GM23248 (cell line): Measurements from ENCODE around the gene PTGER1. TPM values are rescaled to one million over a fixed set of nuclear protein-coding genes. Genes with fewer than 3 reads are reported as not detected.

Experiments
- DNase-seq: peaks from one replicate; pipeline ENCODE4 v3.0.0-alpha.2; 2015
- H2AFZ ChIP-seq: fragments of 200-600 bp; sonication (generic); 2 replicates; pipeline ENCODE4 v1.6.1; 2016; ENCODE audit warnings: antibody characterized with exemption
- H3F3A ChIP-seq: fragments of 200-600 bp; sonication (generic); 2 replicates; pipeline ENCODE4 v1.6.1; 2016; ENCODE audit warnings: mild to moderate bottlenecking, antibody characterized with exemption, mixed run types; ENCODE audit not compliant: insufficient read depth
- H3K27ac ChIP-seq: fragments of 200-600 bp; sonication (generic); 2 replicates; pipeline ENCODE4 v1.5.1; 2016; ENCODE audit warnings: mild to moderate bottlenecking
- H3K27me3 ChIP-seq: fragments of 200-600 bp; sonication (generic); replicated peaks from 2 replicates; pipeline ENCODE4 v1.6.1; 2016; ENCODE audit warnings: mild to moderate bottlenecking; ENCODE audit not compliant: insufficient read depth
- H3K36me3 ChIP-seq: fragments of 200-600 bp; sonication (generic); 2 replicates; pipeline ENCODE4 v1.6.1; 2016; ENCODE audit warnings: low read depth, mild to moderate bottlenecking
- H3K4me1 ChIP-seq: fragments of 200-600 bp; sonication (generic); 2 replicates; pipeline ENCODE4 v1.6.1; 2016; ENCODE audit warnings: mild to moderate bottlenecking; ENCODE audit not compliant: insufficient read depth
- H3K4me2 ChIP-seq: fragments of 200-600 bp; sonication (generic); one replicate; pipeline ENCODE4 v1.6.1; 2016; ENCODE audit warnings: mild to moderate bottlenecking; ENCODE audit not compliant: unreplicated experiment
- H3K4me3 ChIP-seq: fragments of 200-600 bp; sonication (generic); 2 replicates; pipeline ENCODE4 v1.5.1; 2016; ENCODE audit warnings: mild to moderate bottlenecking
- H3K79me2 ChIP-seq: fragments of 200-600 bp; sonication (generic); 2 replicates; pipeline ENCODE4 v1.6.1; 2016; ENCODE audit warnings: mild to moderate bottlenecking; ENCODE audit not compliant: insufficient read depth
- H3K9ac ChIP-seq: fragments of 200-600 bp; sonication (generic); 2 replicates; pipeline ENCODE4 v1.6.1; 2016; ENCODE audit warnings: mild to moderate bottlenecking
- H3K9me2 ChIP-seq: fragments of 200-600 bp; sonication (generic); 2 replicates; pipeline ENCODE4 v1.6.1; 2016; ENCODE audit warnings: mixed run types, mild to moderate bottlenecking, moderate library complexity; ENCODE audit not compliant: insufficient read depth
- H3K9me3 ChIP-seq: fragments of 200-600 bp; sonication (generic); one replicate; pipeline ENCODE4 v1.6.1; 2017; ENCODE audit warnings: low read depth
- H4K20me1 ChIP-seq: fragments of 200-600 bp; sonication (generic); 2 replicates; pipeline ENCODE4 v1.6.0; 2016; ENCODE audit not compliant: insufficient read depth
- EZH2 ChIP-seq: fragments of 200-600 bp; sonication (generic); IDR thresholded peaks from 2 replicates; pipeline ENCODE4 v1.6.1; 2018; ENCODE audit warnings: antibody characterized with exemption, mild to moderate bottlenecking; ENCODE audit not compliant: insufficient read depth, poor library complexity, severe bottlenecking
- WGBS, 2 experiments: methylation state at CpG; one replicate each; pipeline ENCODE4 v1.1.6; 2015 to 2017; ENCODE audit warnings: low lambda C conversion rate in 2 of 2, low coverage in 1 of 2; ENCODE audit errors: missing lambda C conversion rate in 2 of 2; 5-methylcytosine and 5-hydroxymethylcytosine counted together
- in situ Hi-C: fragments of 300-500 bp; cut with MboI; formaldehyde crosslinking; loops from 2 replicates; pipeline ENCODE4 v1.15.0; 2020
- polyA plus RNA-seq: library from polyadenylated mRNA; unstranded; fragments of >200 nt; fragmentation: Nextera tagmentation; extraction: Ambion mirVana; gene quantifications from 2 replicates; pipeline ENCODE4 v1.2.1, GENCODE V29; 2016
- small RNA-seq: library from RNA; depleted of rRNA; stranded (forward); fragments of <200 nt; gene quantifications from one replicate; pipeline ENCODE3, GENCODE V24; 2014; ENCODE audit warnings: low read depth, low replicate concordance
- total RNA-seq: library from RNA; depleted of rRNA; stranded (reverse); fragments of >200 nt; shearing (Covaris generic); gene quantifications from 2 replicates; pipeline ENCODE4 v1.2.3, GENCODE V29; 2014; rRNA removed

PTGER1 gene
- total and polyA plus RNA-seq, 2 experiments from 2014 or later = 0.22 to 0.80 TPM

DNA sequence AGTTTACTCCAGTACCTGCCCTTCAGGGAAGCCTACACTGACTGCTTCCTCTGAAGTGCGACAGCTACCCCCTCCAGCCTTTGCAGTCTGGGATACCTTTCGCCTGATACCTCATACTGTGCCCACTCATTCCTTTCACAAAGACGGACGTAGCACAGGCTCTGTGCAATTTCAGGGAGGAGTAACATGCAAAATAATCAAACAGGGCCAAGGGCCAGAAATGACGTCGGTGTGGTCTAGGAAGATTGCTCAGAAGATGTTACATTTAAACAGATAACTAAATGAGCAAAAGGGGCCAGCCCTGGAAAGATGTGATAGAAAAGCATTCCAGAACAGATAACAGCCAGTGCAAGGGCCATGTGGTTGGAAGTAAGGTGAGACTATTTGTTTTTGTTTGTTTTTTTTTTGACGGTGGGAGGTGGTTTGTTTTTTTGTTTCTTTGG lies 49.4 kb downstream of the PTGER1 start:
- no peak for TF ChIP-seq EZH2
- Histone ChIP-seq H4K20me1 (no peaks in the 10 kb centered on the region), H3K4me2 (no peak overlapping the region), H3K36me3 (no peaks in the 10 kb centered on the region), H2AFZ (peak overlapping the region; percentile 74), H3K4me3 (no peak overlapping the region), H3K9me3 (no peaks in the 10 kb centered on the region), H3K27me3 (no peaks in the 10 kb centered on the region), H3F3A (no peaks in the 10 kb centered on the region), H3K9me2 (no peaks in the 10 kb centered on the region), H3K27ac (no peak overlapping the region), H3K4me1 (peaks cover 6% of the 10 kb centered on the region; the same call in 1 of the 2 replicates), H3K79me2 (no peaks in the 10 kb centered on the region), H3K9ac (no peak overlapping the region)
- DNase-seq = peak; percentile 75
- WGBS, 2 experiments = 45 to 49% methylated on average over 7 of the region's 7 CpGs
- in situ Hi-C loops = no loop called here

Small RNA genes lying within 50 kb of the gene (small RNA-seq; reads per million reads assigned to genes)
- gene SNRPGP15 = not detected

Other genes starting within 250 kb of the PTGER1 start
- gene ADGRE5, start 93.9 kb downstream of the PTGER1 start, total RNA-seq = 28.5 and 56.6 TPM in 2 replicates
- gene ADGRE5, start 93.9 kb downstream of the PTGER1 start, polyA plus RNA-seq = 56.6 and 58.4 TPM in 2 replicates
- gene DDX39A, start 56.0 kb downstream of the PTGER1 start, total RNA-seq = 47.2 and 55.9 TPM in 2 replicates
- 57.7 and 58.7 TPM in 2 replicates for gene DDX39A, start 56.0 kb downstream of the PTGER1 start, polyA plus RNA-seq
- 128 and 139 TPM in 2 replicates for gene PKN1, start 42.0 kb downstream of the PTGER1 start, total RNA-seq
- gene PKN1, start 42.0 kb downstream of the PTGER1 start, polyA plus RNA-seq = 47.2 and 56.4 TPM in 2 replicates
- 143 and 173 TPM in 2 replicates for gene GIPC1, start 20.8 kb upstream of the PTGER1 start, total RNA-seq
- 106 and 112 TPM in 2 replicates for gene GIPC1, start 20.8 kb upstream of the PTGER1 start, polyA plus RNA-seq
- 82.5 and 101 TPM in 2 replicates for gene DNAJB1, start 43.0 kb upstream of the PTGER1 start, total RNA-seq
- gene DNAJB1, start 43.0 kb upstream of the PTGER1 start, polyA plus RNA-seq = 124 and 127 TPM in 2 replicates
- gene TECR, start 54.2 kb upstream of the PTGER1 start, total RNA-seq = 38.8 and 40.1 TPM in 2 replicates
- 129 and 132 TPM in 2 replicates for gene TECR, start 54.2 kb upstream of the PTGER1 start, polyA plus RNA-seq
- gene NDUFB7, start 96.7 kb upstream of the PTGER1 start, total RNA-seq = 186 and 244 TPM in 2 replicates
- 316 and 336 TPM in 2 replicates for gene NDUFB7, start 96.7 kb upstream of the PTGER1 start, polyA plus RNA-seq
- gene CLEC17A, start 107.7 kb upstream of the PTGER1 start, total RNA-seq = not detected in 2 replicates
- gene CLEC17A, start 107.7 kb upstream of the PTGER1 start, polyA plus RNA-seq = not detected in 2 replicates
- gene ADGRE3, start 199.5 kb upstream of the PTGER1 start, total RNA-seq = not detected in 2 replicates
- not detected in 2 replicates for gene ADGRE3, start 199.5 kb upstream of the PTGER1 start, polyA plus RNA-seq
- gene ZNF333, start 214.7 kb upstream of the PTGER1 start, total RNA-seq = 20.4 and 26.3 TPM in 2 replicates
- 10.2 and 10.4 TPM in 2 replicates for gene ZNF333, start 214.7 kb upstream of the PTGER1 start, polyA plus RNA-seq